Activated naive CD4-positive, alpha-beta T cell treated with anti-CD3 and anti-CD28 coated beads, Interleukin-2, amount 10 ng/mL, durations not matched to agents 7 days and 5 days (primary cell): ENCODE measurements around the gene UGT1A4.

Experiments used
- CTCF ChIA-PET: fragments of 350-600 bp; sonication (Branson Sonifier 250); formaldehyde crosslinking; loops from one replicate; lab custom pipeline; 2021; ENCODE audit warnings: antibody characterized with exemption; lab: Charles Lee
- DNase-seq: peaks from one replicate; pipeline ENCODE4 v3.0.0-alpha.2; 2020
- H3K27ac Mint-ChIP-seq: one replicate; pipeline ENCODE4 v1.8.0; 2021; ENCODE audit warnings: mild to moderate bottlenecking, moderate library complexity, mixed read lengths
- H3K27me3 Mint-ChIP-seq: one replicate; pipeline ENCODE4 v1.8.0; 2021; ENCODE audit warnings: mild to moderate bottlenecking, mixed read lengths
- H3K36me3 Mint-ChIP-seq: one replicate; pipeline ENCODE4 v1.8.0; 2021; ENCODE audit warnings: mixed read lengths
- H3K4me1 Mint-ChIP-seq: one replicate; pipeline ENCODE4 v1.8.0; 2021; ENCODE audit warnings: mixed read lengths
- H3K4me3 Mint-ChIP-seq: one replicate; pipeline ENCODE4 v1.8.0; 2021; ENCODE audit warnings: mild to moderate bottlenecking, moderate library complexity, mixed read lengths
- H3K9me3 Mint-ChIP-seq: one replicate; pipeline ENCODE4 v1.8.0; 2021; ENCODE audit warnings: mixed read lengths

The UGT1A4 gene

GRCh38 chr2:233822101-233822771, 103.7 kb downstream of the UGT1A4 start:
- CTCF ChIA-PET = no interaction called here
- Mint-ChIP-seq H3K27me3 (peaks cover 17% of the 10 kb centered on the region), H3K4me3 (no peak overlapping the region)

More at GRCh38 chr2:233822101-233822771, 103.7 kb downstream of the UGT1A4 start:
- Mint-ChIP-seq H3K4me1 (no peaks in the 10 kb centered on the region), H3K27ac (no peak overlapping the region), H3K9me3 (no peaks in the 10 kb centered on the region), H3K36me3 (no peaks in the 10 kb centered on the region)
- peak; percentile 17 for DNase-seq
